ENCODE measurements around the gene TSPY8.
"Not testable (repeated sequence)": the region's sequence is repeated elsewhere in the genome, so short reads cannot be mapped to it uniquely, and the experiment has no call there.

- TF ChIP-seq CTCF (conservative IDR thresholded peaks at IDR 0.05; ENCODE audit: low read length); EZH2phosphoT487 (IDR thresholded peaks at IDR 0.05; ENCODE audit: borderline replicate concordance, low read depth, low read length): not testable (repeated sequence)
Measured at GRCh38 chrY:9398121-9398520, 40.5 kb downstream of the TSPY8 start, which contains the start of gene TSPY3.
